Epithelial cell of proximal tubule (primary cell): ENCODE data around the gene TESK2. TPM values are rescaled to one million over a fixed set of nuclear protein-coding genes. Genes with fewer than 3 reads are reported as not detected.
"Not testable (repeated sequence)": the region's sequence is repeated elsewhere in the genome, so short reads cannot be mapped to it uniquely, and the experiment has no call there.

Source experiments
- DNase-seq: peaks from one replicate; pipeline ENCODE4 v3.0.0-alpha.2; 2011; ENCODE audit warnings: low read depth
- H3K4me3 ChIP-seq: 2 replicates; pipeline ENCODE4 v1.5.1; 2011; ENCODE audit warnings: low read depth, mild to moderate bottlenecking, low read length
- total RNA-seq: library from RNA; depleted of rRNA; stranded (reverse); fragments of >200 nt; gene quantifications from 2 replicates; pipeline ENCODE4 v1.2.3, GENCODE V29; 2015
- TF ChIP-seq, protein P1 (sequence below): conservative IDR thresholded peaks from 2 replicates; pipeline ENCODE4 v1.5.1; 2012; ENCODE audit warnings: low read depth, mild to moderate bottlenecking, low read length

The TESK2 gene
- total RNA-seq, 1 donor from 2014 or later: 2.9 TPM

DNA sequence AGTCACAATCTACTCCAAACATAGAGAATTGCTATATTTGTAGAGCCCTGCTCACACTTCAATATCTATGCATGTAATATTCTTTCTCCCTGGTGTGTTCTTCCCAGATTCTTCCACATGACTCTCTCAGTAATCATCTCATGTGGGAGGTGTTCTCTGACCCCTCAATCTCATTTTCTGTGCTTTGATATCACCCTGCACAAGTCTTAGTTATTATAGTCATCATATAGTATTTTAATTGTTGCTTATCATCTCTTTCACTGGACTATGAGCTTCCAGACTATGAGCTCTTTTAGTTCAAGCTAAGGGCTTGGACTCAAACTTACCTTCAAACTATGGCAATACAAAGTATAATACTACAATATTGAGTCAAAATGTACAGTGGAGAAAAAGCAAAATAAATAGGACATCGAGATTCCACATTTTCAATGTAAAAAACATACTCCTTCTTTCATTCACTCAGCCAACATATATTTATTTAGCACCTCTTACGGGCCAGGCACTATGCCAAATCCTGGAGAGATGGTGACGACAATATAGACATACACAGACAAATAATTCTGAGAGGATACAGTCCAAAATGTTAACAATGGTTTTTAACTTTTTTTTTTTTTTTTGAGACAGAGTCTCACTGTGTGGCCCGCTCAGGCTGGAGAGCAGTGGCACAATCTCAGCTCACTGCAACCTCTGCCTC is 12.7 kb downstream of the TESK2 start:
- TF ChIP-seq, protein P1, sequence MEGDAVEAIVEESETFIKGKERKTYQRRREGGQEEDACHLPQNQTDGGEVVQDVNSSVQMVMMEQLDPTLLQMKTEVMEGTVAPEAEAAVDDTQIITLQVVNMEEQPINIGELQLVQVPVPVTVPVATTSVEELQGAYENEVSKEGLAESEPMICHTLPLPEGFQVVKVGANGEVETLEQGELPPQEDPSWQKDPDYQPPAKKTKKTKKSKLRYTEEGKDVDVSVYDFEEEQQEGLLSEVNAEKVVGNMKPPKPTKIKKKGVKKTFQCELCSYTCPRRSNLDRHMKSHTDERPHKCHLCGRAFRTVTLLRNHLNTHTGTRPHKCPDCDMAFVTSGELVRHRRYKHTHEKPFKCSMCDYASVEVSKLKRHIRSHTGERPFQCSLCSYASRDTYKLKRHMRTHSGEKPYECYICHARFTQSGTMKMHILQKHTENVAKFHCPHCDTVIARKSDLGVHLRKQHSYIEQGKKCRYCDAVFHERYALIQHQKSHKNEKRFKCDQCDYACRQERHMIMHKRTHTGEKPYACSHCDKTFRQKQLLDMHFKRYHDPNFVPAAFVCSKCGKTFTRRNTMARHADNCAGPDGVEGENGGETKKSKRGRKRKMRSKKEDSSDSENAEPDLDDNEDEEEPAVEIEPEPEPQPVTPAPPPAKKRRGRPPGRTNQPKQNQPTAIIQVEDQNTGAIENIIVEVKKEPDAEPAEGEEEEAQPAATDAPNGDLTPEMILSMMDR: no peak
- DNase-seq: no peak
- no peak overlapping the region for H3K4me3 ChIP-seq

DNA sequence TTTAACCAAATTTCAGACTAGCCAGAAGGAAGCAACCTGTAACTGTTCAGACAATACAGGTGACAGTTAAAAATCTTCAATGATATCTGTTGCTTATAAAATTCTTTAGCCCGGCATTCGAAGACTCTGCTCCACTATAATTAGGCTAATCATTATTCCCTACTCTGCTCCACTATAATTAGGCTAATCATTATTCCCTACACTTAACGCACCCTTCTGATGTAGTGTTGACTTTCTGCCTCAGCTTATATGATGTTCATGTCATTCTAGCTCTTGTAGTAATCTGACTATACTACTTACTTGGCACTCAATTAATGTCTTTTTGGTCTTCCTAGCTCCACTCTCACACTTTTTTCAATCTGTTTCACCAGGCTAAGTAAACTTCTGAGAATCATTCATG is 13.3 kb downstream of the TESK2 start:
- TF ChIP-seq, protein P1: no peak
- no peak for DNase-seq
- H3K4me3 ChIP-seq: no peak overlapping the region

DNA sequence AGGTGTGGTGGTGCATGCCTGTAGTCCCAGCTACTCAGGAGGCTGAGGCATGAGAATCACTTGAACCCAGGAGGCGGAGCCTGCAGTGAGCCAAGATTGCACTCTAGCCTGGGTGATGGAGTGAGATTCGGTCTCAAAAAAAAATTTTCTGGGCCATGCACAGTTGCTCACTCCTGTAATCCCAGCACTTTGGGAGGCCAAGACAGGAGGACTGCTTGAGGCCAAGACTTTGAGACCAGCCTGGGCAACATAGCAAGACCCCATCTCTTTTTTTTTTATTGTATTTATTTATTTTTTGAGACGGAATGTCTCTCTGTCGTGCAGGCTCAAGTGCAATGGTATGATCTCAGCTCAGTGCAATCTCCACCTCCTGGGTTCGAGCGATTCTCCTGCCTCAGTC is 16.8 kb downstream of the TESK2 start:
- not testable (repeated sequence) for DNase-seq

DNA sequence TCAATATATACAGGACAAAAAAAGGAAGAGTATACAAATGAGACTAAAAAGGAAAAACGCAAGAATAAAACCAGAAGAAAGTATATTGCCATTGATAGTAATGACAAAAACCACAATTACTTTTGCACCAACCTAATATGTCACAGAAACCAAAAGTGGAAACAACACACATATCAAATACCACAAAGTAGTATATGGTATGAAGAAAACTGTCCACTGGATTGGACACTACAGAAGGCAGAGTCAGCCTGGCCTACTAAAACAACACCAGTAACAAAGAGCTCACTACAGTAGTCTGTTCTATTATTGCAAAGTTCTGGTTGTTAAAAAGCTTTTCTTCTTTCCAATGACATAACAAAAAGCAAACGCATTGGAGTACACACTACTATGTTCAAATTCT is 17.7 kb downstream of the TESK2 start:
- TF ChIP-seq, protein P1: no peak
- H3K4me3 ChIP-seq: no peak overlapping the region
- no peak for DNase-seq

More for the DNA sequence above, 16.8 kb downstream of the TESK2 start:
- not testable (repeated sequence) for H3K4me3 ChIP-seq

DNA sequence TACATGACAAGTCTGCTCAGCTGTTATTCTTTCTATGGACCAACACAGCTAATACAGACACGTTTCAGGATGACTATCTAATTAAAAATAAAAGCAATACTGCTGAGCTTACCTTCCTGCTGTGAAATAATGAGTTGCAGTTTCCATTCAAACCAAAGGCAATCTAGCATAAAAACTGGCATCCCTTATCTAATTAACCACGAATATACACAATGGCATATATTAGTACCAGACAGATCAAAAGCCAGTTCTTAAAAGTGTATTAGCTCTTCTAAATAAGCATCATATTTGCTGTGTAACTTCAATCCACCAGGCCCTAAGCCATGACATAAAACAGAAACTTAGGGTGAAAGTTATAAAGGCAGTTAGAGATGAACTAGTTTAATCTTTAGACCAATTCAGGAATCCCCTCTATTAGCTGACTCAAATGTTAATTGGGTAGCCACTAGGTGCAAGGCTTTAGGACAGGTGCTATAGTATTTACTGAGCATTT is 20.6 kb downstream of the TESK2 start:
- TF ChIP-seq, protein P1: no peak
- H3K4me3 ChIP-seq: no peak overlapping the region
- DNase-seq: no peak

DNA sequence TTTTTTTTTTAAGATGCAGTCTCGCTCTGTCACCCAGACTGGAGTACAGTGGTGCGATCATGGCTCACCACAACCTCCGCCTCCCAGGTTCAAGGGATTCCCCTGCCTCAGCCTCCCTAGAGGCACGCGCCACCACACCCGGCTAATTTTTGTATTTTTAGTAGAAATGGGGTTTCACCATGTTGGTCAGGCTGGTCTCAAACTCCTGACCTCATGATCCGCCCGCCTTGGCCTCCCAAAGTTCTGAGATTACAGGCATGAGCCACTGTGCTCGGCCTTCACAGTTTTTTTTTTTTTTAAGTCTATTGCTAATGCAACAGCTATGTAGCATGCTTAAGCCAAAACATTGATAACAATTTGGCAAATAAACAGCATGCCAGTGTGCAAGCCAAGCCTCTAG is 23.6 kb downstream of the TESK2 start:
- H3K4me3 ChIP-seq, DNase-seq: not testable (repeated sequence)

DNA sequence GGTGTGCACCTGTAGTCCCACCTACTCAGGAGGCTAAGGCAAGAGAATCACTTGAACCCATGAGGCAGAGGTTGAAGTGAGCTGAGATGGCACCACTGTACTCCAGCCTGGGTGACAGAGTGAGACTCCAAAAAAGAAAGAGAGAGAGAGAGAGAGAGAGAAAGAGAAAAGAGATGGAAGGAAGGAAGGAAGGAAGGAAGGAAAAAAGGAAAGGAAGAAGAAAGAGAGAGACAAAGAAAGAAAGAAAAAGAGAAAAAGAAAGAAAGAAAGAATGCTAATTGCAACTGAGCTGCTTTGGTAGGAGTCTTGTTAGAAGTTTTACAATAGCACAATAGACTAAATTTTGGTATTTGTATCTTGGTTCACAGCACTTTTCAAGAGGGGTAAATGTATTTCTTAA is 25.7 kb downstream of the TESK2 start:
- no peak for DNase-seq
- TF ChIP-seq, protein P1: no peak
- no peak overlapping the region for H3K4me3 ChIP-seq

DNA sequence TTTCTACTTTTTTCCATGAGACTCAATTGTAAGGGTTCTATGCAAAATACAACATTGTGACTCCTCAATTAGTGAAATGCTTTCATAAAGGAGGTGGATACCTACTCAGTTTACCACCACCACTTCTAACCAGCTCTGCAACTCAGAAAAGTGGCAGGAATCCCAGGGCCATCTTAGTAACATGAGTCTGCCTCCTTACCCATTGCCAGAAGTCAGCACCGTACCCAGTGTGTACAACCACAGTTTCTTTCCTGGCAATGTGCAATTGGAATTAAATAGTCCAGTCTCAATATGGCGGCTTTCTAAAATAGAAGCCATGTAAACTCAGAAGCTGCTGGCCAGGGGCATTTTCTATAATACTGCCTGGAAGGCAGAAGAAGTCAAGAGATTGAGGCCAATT is 32.1 kb downstream of the TESK2 start:
- no peak for DNase-seq
- TF ChIP-seq, protein P1: no peak
- no peak overlapping the region for H3K4me3 ChIP-seq
